Measurements from ENCODE around the gene VPS26B.

VPS26B gene

DNA sequence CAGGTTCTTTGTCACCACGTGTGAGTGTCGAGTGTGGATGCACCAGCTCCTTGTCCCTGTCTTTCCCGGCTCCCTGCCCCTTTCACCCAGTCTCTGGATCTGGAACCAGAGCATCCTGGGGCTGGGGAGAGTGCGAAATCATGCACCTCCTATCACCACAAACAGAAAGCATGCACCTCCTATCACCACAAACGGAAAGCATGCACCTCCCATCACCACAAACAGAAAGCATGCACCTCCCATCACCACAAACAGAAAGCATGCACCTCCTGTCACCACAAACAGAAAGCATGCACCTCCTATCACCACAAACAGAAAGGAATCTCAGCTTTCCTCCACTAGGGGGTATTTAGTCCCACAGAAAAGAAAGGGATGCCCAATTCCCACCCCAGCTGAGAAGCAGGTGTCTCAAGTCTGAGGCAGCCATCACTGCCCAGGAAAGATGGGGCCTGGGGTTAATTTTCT lies 45.8 kb downstream of the VPS26B start:
- ChIA-PET CTCF (interaction anchor here (1.4 to 1.5 kb wide), 2 partner anchors 8 to 9 kb away, joined by 4 read pairs; no protein-coding TSS in a partner anchor), POLR2A (no interaction called here)
- WGBS (ENCODE audit: insufficient coverage), result 48% methylated on average over 3 of the region's 5 CpGs
- H3K36me3 ChIP-seq (ENCODE audit: control insufficient read depth in 4 of 4, insufficient read depth in 4 of 4, low read length in 3 of 4), result peaks cover 0 to under 1% (median 0%) of the 10 kb centered on the region in 4 experiments
- peaks cover 4 to 52% (median 30%) of the 10 kb centered on the region in 5 experiments for H3K27me3 ChIP-seq (replicated peaks in 2 of 5; ENCODE audit: control insufficient read depth in 4 of 5, insufficient read depth in 5 of 5, low read length in 4 of 5)
- H3K9me3 ChIP-seq (ENCODE audit: control extremely low read depth in 1 of 5, control insufficient read depth in 4 of 5, insufficient read depth in 2 of 5, low read depth in 1 of 5, low read length in 4 of 5), result peaks cover 0 to 1% (median 0%) of the 10 kb centered on the region in 5 experiments
- no peak overlapping the region for H3K4me3 ChIP-seq (ENCODE audit: control insufficient read depth in 1 of 7, extremely low read depth in 1 of 7, insufficient read depth in 4 of 7, low read depth in 2 of 7, low read length in 6 of 7)
- peaks cover 0 to 10% (median 3%) of the 10 kb centered on the region in 4 experiments for H3K4me1 ChIP-seq (ENCODE audit: control extremely low read depth in 1 of 4, control insufficient read depth in 4 of 4, insufficient read depth in 4 of 4, low read length in 3 of 4)
- DNase-seq, result peak; percentile 68 to 89 (median 88)
- H3K27ac ChIP-seq (ENCODE audit: insufficient read depth in 1 of 2, low read depth in 1 of 2, low read length in 2 of 2, poor library complexity in 1 of 2, severe bottlenecking in 2 of 2), result no peak overlapping the region

DNA sequence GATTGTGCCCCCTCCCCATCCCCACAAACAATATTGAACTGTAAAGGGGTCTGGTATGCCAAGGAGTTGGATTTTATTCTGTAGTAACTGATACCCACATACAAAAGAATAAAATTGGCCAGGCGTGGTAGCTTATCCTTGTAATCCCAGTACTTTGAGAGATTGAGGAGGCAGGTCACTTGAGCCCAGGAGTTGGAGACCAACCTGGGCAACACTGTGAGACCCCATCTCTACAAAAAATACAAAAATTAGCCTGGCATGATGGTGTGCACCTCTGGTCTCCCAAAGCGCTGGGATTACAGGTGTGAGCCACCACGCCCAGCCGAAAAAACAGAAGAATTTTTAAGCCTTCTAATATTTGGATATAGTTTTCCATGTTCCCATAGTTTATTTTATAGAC lies 47.5 kb downstream of the VPS26B start:
- CTCF ChIA-PET, result interaction anchor here (5.1 kb wide), 1 partner anchor 9 kb away, joined by 40 read pairs; no protein-coding TSS in a partner anchor
- no peak overlapping the region for H3K4me3 ChIP-seq (ENCODE audit: control insufficient read depth in 1 of 7, extremely low read depth in 1 of 7, insufficient read depth in 4 of 7, low read depth in 2 of 7, low read length in 6 of 7)
- POLR2A ChIA-PET, result no interaction called here
- peaks cover 0 to 21% (median 17%) of the 10 kb centered on the region in 4 experiments for H3K4me1 ChIP-seq (ENCODE audit: control extremely low read depth in 1 of 4, control insufficient read depth in 4 of 4, insufficient read depth in 4 of 4, low read length in 3 of 4)
- 100% methylated on average over 1 of the region's 4 CpGs for WGBS (ENCODE audit: insufficient coverage)
- DNase-seq, result no peak
- peaks cover 4 to 69% (median 38%) of the 10 kb centered on the region in 5 experiments for H3K27me3 ChIP-seq (replicated peaks in 2 of 5; ENCODE audit: control insufficient read depth in 4 of 5, insufficient read depth in 5 of 5, low read length in 4 of 5)
- H3K27ac ChIP-seq (ENCODE audit: insufficient read depth in 1 of 2, low read depth in 1 of 2, low read length in 2 of 2, poor library complexity in 1 of 2, severe bottlenecking in 2 of 2), result no peak overlapping the region
- H3K9me3 ChIP-seq (ENCODE audit: control extremely low read depth in 1 of 5, control insufficient read depth in 4 of 5, insufficient read depth in 2 of 5, low read depth in 1 of 5, low read length in 4 of 5), result peaks cover 0 to 1% (median 0%) of the 10 kb centered on the region in 5 experiments
- no peaks in the 10 kb centered on the region for H3K36me3 ChIP-seq (ENCODE audit: control insufficient read depth in 4 of 4, insufficient read depth in 4 of 4, low read length in 3 of 4)

DNA sequence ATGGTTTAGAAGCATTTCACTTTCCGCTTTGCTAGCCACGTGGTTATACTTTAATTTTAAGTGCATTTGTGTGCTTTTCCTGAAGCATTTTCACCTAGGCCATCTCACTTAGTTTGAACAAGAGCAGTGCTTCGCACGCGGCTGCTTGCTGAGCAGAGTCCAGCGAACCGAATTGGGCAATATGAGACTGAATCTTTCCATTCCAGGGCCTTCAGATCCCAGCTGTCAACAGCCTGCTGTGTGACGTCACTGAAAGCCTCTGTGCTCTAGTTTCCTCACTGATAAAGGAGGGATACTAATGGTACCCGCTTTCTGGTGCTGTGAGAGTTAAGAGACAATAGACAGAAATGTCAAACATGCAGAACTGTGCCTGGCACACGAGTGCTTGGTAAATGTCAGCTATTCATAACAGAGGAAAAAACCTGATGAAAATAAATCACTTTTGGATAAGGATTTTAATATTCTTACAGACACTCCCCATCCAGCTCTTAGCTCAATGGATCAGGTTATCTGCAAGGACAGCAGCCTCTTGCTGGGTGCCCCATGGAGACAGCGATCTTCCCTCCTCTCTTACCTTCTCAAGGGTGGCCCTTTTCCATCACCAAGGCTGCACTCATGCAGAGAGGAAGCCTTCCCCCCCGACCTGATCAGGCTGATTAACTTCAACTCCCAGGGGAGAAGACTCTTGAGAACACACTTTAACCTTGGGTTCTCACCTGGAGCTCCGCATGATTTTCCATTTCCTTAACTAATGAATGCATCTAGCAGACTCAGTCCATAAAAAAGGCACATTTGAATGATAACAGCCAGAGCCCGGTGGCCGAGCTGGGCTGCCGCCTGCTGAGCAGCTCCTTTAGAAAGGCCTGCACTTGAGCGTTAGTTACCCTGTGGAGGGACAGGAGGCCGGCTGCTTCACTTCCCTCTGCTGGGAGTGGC lies 48.2 kb downstream of the VPS26B start:
- POLR2A ChIA-PET, result no interaction called here
- H3K4me1 ChIP-seq (ENCODE audit: control extremely low read depth in 1 of 4, control insufficient read depth in 4 of 4, insufficient read depth in 4 of 4, low read length in 3 of 4), result peaks cover 0 to 24% (median 19%) of the 10 kb centered on the region in 4 experiments
- 48% methylated on average over 15 of the region's 18 CpGs for WGBS (ENCODE audit: insufficient coverage)
- no peak for DNase-seq
- CTCF ChIA-PET, result interaction anchor here (1.0 to 5.1 kb wide), 3 partner anchors 10 to 66 kb away, joined by 3 to 40 read pairs (median 5); no protein-coding TSS in a partner anchor
- H3K4me3 ChIP-seq (ENCODE audit: control insufficient read depth in 1 of 7, extremely low read depth in 1 of 7, insufficient read depth in 4 of 7, low read depth in 2 of 7, low read length in 6 of 7), result no peak overlapping the region
- no peaks in the 10 kb centered on the region for H3K36me3 ChIP-seq (ENCODE audit: control insufficient read depth in 4 of 4, insufficient read depth in 4 of 4, low read length in 3 of 4)
- peaks cover 4 to 76% (median 44%) of the 10 kb centered on the region in 5 experiments for H3K27me3 ChIP-seq (replicated peaks in 2 of 5; ENCODE audit: control insufficient read depth in 4 of 5, insufficient read depth in 5 of 5, low read length in 4 of 5)
- no peak overlapping the region for H3K27ac ChIP-seq (ENCODE audit: insufficient read depth in 1 of 2, low read depth in 1 of 2, low read length in 2 of 2, poor library complexity in 1 of 2, severe bottlenecking in 2 of 2)
- peaks cover 0 to 1% (median 0%) of the 10 kb centered on the region in 5 experiments for H3K9me3 ChIP-seq (ENCODE audit: control extremely low read depth in 1 of 5, control insufficient read depth in 4 of 5, insufficient read depth in 2 of 5, low read depth in 1 of 5, low read length in 4 of 5)

- POLR2A ChIA-PET, result no interaction called here
- H3K27ac ChIP-seq (ENCODE audit: insufficient read depth in 1 of 2, low read depth in 1 of 2, low read length in 2 of 2, poor library complexity in 1 of 2, severe bottlenecking in 2 of 2), result no peak overlapping the region
- H3K4me1 ChIP-seq (ENCODE audit: control extremely low read depth in 1 of 4, control insufficient read depth in 4 of 4, insufficient read depth in 4 of 4, low read length in 3 of 4), result peaks cover 0 to 24% (median 19%) of the 10 kb centered on the region in 4 experiments
- DNase-seq, result no peak
- H3K9me3 ChIP-seq (ENCODE audit: control extremely low read depth in 1 of 5, control insufficient read depth in 4 of 5, insufficient read depth in 2 of 5, low read depth in 1 of 5, low read length in 4 of 5), result peaks cover 0 to 8% (median 2%) of the 10 kb centered on the region in 5 experiments
- peaks cover 9 to 83% (median 45%) of the 10 kb centered on the region in 5 experiments for H3K27me3 ChIP-seq (replicated peaks in 2 of 5; ENCODE audit: control insufficient read depth in 4 of 5, insufficient read depth in 5 of 5, low read length in 4 of 5)
- H3K4me3 ChIP-seq (ENCODE audit: control insufficient read depth in 1 of 7, extremely low read depth in 1 of 7, insufficient read depth in 4 of 7, low read depth in 2 of 7, low read length in 6 of 7), result no peak overlapping the region
- CTCF ChIA-PET, result interaction anchor here (1.0 to 5.1 kb wide), 4 partner anchors 10 to 66 kb away, joined by 3 to 40 read pairs (median 4); no protein-coding TSS in a partner anchor
- WGBS (ENCODE audit: insufficient coverage), result no CpG with 5 or more reads among the region's 3 CpGs
- H3K36me3 ChIP-seq (ENCODE audit: control insufficient read depth in 4 of 4, insufficient read depth in 4 of 4, low read length in 3 of 4), result no peaks in the 10 kb centered on the region
Observed at GRCh38 chr11:134273317-134273712, 48.8 kb downstream of the VPS26B start.

GRCh38 chr11:134275188-134275533 lies 50.7 kb downstream of the VPS26B start:
- Histone ChIP-seq H3K27ac (ENCODE audit: insufficient read depth in 1 of 2, low read depth in 1 of 2, low read length in 2 of 2, poor library complexity in 1 of 2, severe bottlenecking in 2 of 2) (no peak overlapping the region), H3K4me3 (ENCODE audit: control insufficient read depth in 1 of 7, extremely low read depth in 1 of 7, insufficient read depth in 4 of 7, low read depth in 2 of 7, low read length in 6 of 7) (peak overlapping the region in 1 of 7 experiments; percentile 72), H3K9me3 (ENCODE audit: control extremely low read depth in 1 of 5, control insufficient read depth in 4 of 5, insufficient read depth in 2 of 5, low read depth in 1 of 5, low read length in 4 of 5) (peaks cover 0 to 11% (median 6%) of the 10 kb centered on the region in 5 experiments), H3K4me1 (ENCODE audit: control extremely low read depth in 1 of 4, control insufficient read depth in 4 of 4, insufficient read depth in 4 of 4, low read length in 3 of 4) (peaks cover 0 to 23% (median 19%) of the 10 kb centered on the region in 4 experiments), H3K27me3 (replicated peaks in 2 of 5; ENCODE audit: control insufficient read depth in 4 of 5, insufficient read depth in 5 of 5, low read length in 4 of 5) (peaks cover 14 to 91% (median 48%) of the 10 kb centered on the region in 5 experiments), H3K36me3 (ENCODE audit: control insufficient read depth in 4 of 4, insufficient read depth in 4 of 4, low read length in 3 of 4) (no peaks in the 10 kb centered on the region)
- 4% methylated on average over 3 of the region's 5 CpGs for WGBS (ENCODE audit: insufficient coverage)
- DNase-seq, result no peak
- ChIA-PET POLR2A (no interaction called here), CTCF (interaction anchor here (1.3 to 5.1 kb wide), 3 partner anchors 12 to 25 kb away, joined by 3 to 40 read pairs (median 10); no protein-coding TSS in a partner anchor)

DNA sequence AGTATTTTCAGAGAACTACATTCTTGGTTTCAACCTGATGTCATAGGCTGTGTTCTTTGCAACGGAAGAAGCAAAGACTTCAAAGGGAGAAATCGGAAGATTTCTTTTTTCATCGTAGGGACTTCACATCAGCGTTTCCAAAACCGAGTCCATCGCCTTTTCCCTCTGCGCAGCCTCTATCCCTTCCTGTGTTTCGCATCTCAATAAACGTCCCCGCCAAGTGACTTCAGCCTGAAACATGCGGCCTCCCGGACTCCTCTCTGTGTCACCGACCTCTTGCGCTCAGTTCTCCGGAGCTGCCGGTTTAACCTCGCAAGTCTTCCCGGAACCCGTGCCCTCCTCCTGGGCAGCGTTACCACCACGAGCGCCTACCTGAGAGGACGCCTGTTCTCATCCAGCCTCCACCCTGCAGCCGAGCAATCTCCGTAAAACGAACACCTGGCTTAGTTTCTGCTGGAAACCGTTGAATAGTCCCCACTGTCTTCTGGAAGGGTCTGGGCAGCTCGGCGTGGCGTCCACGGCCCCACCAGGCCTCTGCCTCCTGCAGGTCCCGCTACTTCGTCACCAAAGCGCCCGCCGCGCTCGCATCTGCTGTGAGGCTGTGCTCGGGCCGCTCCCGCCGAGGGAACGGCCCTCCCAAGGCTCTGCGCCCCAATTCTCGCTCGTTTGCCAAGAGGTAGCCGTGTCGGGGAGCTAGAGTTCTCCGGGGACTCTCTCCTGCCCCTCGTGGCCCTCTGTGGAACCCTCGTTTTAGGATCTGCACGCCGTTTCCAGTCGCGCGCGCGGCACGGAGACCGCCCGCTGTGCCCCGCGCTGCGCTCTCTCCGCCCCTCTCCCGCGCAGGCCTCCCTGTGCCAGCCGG lies 51.3 kb downstream of the VPS26B start, which contains the start of gene GLB1L3:
TSS of gene GLB1L3 (plus strand) at position 846 of the 862 bp plus-strand sequence. CDS start 362 bp downstream, outside the sequence.
- Histone ChIP-seq H3K36me3 (ENCODE audit: control insufficient read depth in 4 of 4, insufficient read depth in 4 of 4, low read length in 3 of 4) (no peaks in the 10 kb centered on the region), H3K27me3 (replicated peaks in 2 of 5; ENCODE audit: control insufficient read depth in 4 of 5, insufficient read depth in 5 of 5, low read length in 4 of 5) (peaks cover 14 to 94% (median 50%) of the 10 kb centered on the region in 5 experiments), H3K9me3 (ENCODE audit: control extremely low read depth in 1 of 5, control insufficient read depth in 4 of 5, insufficient read depth in 2 of 5, low read depth in 1 of 5, low read length in 4 of 5) (peaks cover 0 to 11% (median 6%) of the 10 kb centered on the region in 5 experiments), H3K4me3 (ENCODE audit: control insufficient read depth in 1 of 7, extremely low read depth in 1 of 7, insufficient read depth in 4 of 7, low read depth in 2 of 7, low read length in 6 of 7) (peak within 1 kb of the TSS; percentile 40 to 72 (median 44)), H3K27ac (ENCODE audit: insufficient read depth in 1 of 2, low read depth in 1 of 2, low read length in 2 of 2, poor library complexity in 1 of 2, severe bottlenecking in 2 of 2) (no peak within 1 kb of the TSS), H3K4me1 (ENCODE audit: control extremely low read depth in 1 of 4, control insufficient read depth in 4 of 4, insufficient read depth in 4 of 4, low read length in 3 of 4) (peaks cover 0 to 22% (median 19%) of the 10 kb centered on the region in 4 experiments)
- peak; percentile 68 to 82 (median 82) for DNase-seq
- ChIA-PET CTCF (interaction anchor here (1.3 to 5.1 kb wide), 3 partner anchors 13 to 26 kb away, joined by 3 to 40 read pairs (median 10); no protein-coding TSS in a partner anchor), POLR2A (no interaction called here)
- WGBS (ENCODE audit: insufficient coverage), result under 1% methylated on average over 67 of the region's 68 CpGs

Data from common myeloid progenitor, CD34-positive (primary cell).